WTC11 (cell line): ENCODE measurements around the gene ITPKB. TPM values are rescaled to one million over a fixed set of nuclear protein-coding genes. Genes with fewer than 3 reads are reported as not detected.

ENCODE experiments used
- ATAC-seq: fragments of 200-7000 bp; cut with Tn5 transposase; 2 replicates; pipeline ENCODE4 v1.10.0; 2021; ENCODE audit warnings: mild to moderate bottlenecking, moderate library complexity
- CTCF ChIA-PET: fragments of 300-600 bp; sonication (Branson Sonifier 250); formaldehyde crosslinking; loops from one replicate; lab custom pipeline; 2021; ENCODE audit warnings: antibody characterized with exemption; lab: Charles Lee
- POLR2A ChIA-PET: fragments of 350-600 bp; sonication (Branson Sonifier 250); formaldehyde crosslinking; loops from one replicate; lab custom pipeline; 2021; ENCODE audit warnings: antibody characterized with exemption; lab: Charles Lee
- DNase-seq: peaks from one replicate; pipeline ENCODE4 v3.0.0; 2021; ENCODE audit warnings: low spot score
- H3K27ac Mint-ChIP-seq: 2 replicates; pipeline ENCODE4 v1.8.0; 2021; ENCODE audit warnings: mixed read lengths
- H3K27me3 Mint-ChIP-seq: 2 replicates; pipeline ENCODE4 v1.8.0; 2021; ENCODE audit warnings: low read depth, mild to moderate bottlenecking, moderate library complexity, mixed read lengths
- H3K36me3 Mint-ChIP-seq: 2 replicates; pipeline ENCODE4 v1.8.0; 2021; ENCODE audit warnings: mixed read lengths
- H3K4me1 Mint-ChIP-seq: 2 replicates; pipeline ENCODE4 v1.8.0; 2022; ENCODE audit warnings: mixed read lengths
- H3K4me3 Mint-ChIP-seq: 2 replicates; pipeline ENCODE4 v1.8.0; 2021; ENCODE audit warnings: mild to moderate bottlenecking, moderate library complexity, mixed read lengths
- H3K9me3 Mint-ChIP-seq: 2 replicates; pipeline ENCODE4 v1.8.0; 2021; ENCODE audit warnings: mixed read lengths
- ATF3 ChIP-seq: sonication (generic); formaldehyde crosslinking; conservative IDR thresholded peaks from 2 replicates; pipeline ENCODE4 v1.8.1; 2022; ENCODE audit warnings: mild to moderate bottlenecking, missing genetic modification reagents
- FOXJ3 ChIP-seq: sonication (generic); formaldehyde crosslinking; IDR thresholded peaks from 2 replicates; pipeline ENCODE4 v1.9.0; 2021; ENCODE audit warnings: missing genetic modification reagents, mild to moderate bottlenecking, borderline replicate concordance
- MYBL2 ChIP-seq: sonication (generic); formaldehyde crosslinking; IDR thresholded peaks from 2 replicates; pipeline ENCODE4 v1.8.1; 2023; ENCODE audit warnings: mild to moderate bottlenecking, moderate library complexity, missing genetic modification reagents
- NFE2L1 ChIP-seq: sonication (generic); formaldehyde crosslinking; IDR thresholded peaks from 2 replicates; pipeline ENCODE4 v1.8.1; 2023; ENCODE audit warnings: missing genetic modification reagents
- NFYB ChIP-seq: sonication (generic); formaldehyde crosslinking; conservative IDR thresholded peaks from 2 replicates; pipeline ENCODE4 v1.8.0; 2022; ENCODE audit warnings: low read depth, missing genetic modification reagents
- RELA ChIP-seq: sonication (generic); formaldehyde crosslinking; IDR thresholded peaks from 2 replicates; pipeline ENCODE4 v1.8.1; 2022; ENCODE audit warnings: missing genetic modification reagents, mild to moderate bottlenecking, borderline replicate concordance
- SMAD3 ChIP-seq: sonication (generic); formaldehyde crosslinking; IDR thresholded peaks from 2 replicates; pipeline ENCODE4 v1.8.0; 2022; ENCODE audit warnings: missing genetic modification reagents, mild to moderate bottlenecking, borderline replicate concordance
- SOX15 ChIP-seq: fragments of 250-450 bp; sonication (Bioruptor Pico); IDR thresholded peaks from 2 replicates; pipeline ENCODE4 v1.9.0; 2021; ENCODE audit warnings: mild to moderate bottlenecking
- TEAD1 ChIP-seq: sonication (generic); formaldehyde crosslinking; IDR thresholded peaks from 2 replicates; pipeline ENCODE4 v1.8.0; 2022; ENCODE audit warnings: mild to moderate bottlenecking, missing genetic modification reagents
- TP53 ChIP-seq: sonication (generic); formaldehyde crosslinking; IDR thresholded peaks from 2 replicates; pipeline ENCODE4 v1.8.1; 2023; ENCODE audit warnings: mild to moderate bottlenecking, missing genetic modification reagents
- ZBTB43 ChIP-seq: sonication (generic); formaldehyde crosslinking; IDR thresholded peaks from 2 replicates; pipeline ENCODE4 v1.8.1; 2023; ENCODE audit warnings: mild to moderate bottlenecking, missing genetic modification reagents
- ZNF232 ChIP-seq: sonication (generic); formaldehyde crosslinking; IDR thresholded peaks from 2 replicates; pipeline ENCODE4 v1.8.0; 2022; ENCODE audit warnings: mild to moderate bottlenecking, missing genetic modification reagents
- ZNF425 ChIP-seq: fragments of 250-450 bp; sonication (Bioruptor Pico); conservative IDR thresholded peaks from 2 replicates; pipeline ENCODE4 v1.9.0; 2021; ENCODE audit warnings: mild to moderate bottlenecking
- total RNA-seq: library from RNA; stranded (reverse); gene quantifications from 3 replicates; pipeline ENCODE4 v1.2.3, GENCODE V29; 2021
- TF ChIP-seq, protein P1 (sequence below): sonication (generic); formaldehyde crosslinking; IDR thresholded peaks from 2 replicates; pipeline ENCODE4 v1.8.1; 2022; ENCODE audit warnings: low read depth, missing genetic modification reagents, borderline replicate concordance
- TF ChIP-seq, protein P2 (sequence below): fragments of 250-450 bp; sonication (Bioruptor Pico); IDR thresholded peaks from 2 replicates; pipeline ENCODE4 v2.1.2; 2022; ENCODE audit warnings: mild to moderate bottlenecking, moderate library complexity
- TF ChIP-seq, protein P3 (sequence below): sonication (generic); formaldehyde crosslinking; IDR thresholded peaks from 2 replicates; pipeline ENCODE4 v1.8.1; 2023; ENCODE audit warnings: mild to moderate bottlenecking, missing genetic modification reagents
- TF ChIP-seq, protein P4 (sequence below): sonication (generic); formaldehyde crosslinking; IDR thresholded peaks from 2 replicates; pipeline ENCODE4 v1.8.1; 2022; ENCODE audit warnings: mild to moderate bottlenecking, moderate library complexity, missing genetic modification reagents
- TF ChIP-seq, protein P5 (sequence below): sonication (generic); formaldehyde crosslinking; IDR thresholded peaks from 2 replicates; pipeline ENCODE4 v1.8.0; 2022; ENCODE audit warnings: mild to moderate bottlenecking, missing genetic modification reagents

Gene ITPKB
- total RNA-seq, 1 experiment from 2014 or later = 15.6 TPM

DNA sequence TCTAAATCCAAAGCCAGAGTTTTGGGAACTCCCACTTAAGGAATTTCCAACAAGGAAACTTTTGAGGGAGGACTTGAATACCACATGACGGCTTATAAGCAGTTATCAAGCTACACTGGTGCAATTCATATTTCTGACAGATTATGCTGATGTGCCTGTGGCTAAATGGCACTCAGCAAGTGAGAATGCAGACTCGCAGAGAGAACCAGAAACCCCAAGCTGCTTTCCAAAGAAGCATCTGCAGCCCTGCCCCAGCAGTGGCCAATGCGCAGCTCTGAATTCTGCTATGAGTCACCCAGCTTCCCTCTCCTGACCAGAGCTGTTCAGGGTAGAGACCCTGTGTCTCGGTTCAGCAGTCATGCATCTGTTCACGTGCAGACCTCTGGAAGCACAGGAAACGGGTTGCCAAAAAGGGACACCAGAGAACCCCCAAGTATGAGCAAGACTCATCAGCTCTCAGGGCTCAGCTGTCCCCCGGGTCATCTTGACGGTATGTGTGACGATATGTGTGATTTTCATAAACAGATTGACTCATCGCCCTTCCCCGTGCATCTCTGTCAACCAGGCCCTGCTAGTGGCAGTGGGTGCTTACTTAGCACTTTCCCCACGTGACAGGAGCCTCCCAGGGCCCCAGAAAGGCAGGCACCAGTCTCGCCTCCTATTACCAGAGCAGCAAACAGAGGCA lies 76.3 kb downstream of the ITPKB start (continued):
- no peak for TF ChIP-seq MYBL2
- TF ChIP-seq, protein P1, sequence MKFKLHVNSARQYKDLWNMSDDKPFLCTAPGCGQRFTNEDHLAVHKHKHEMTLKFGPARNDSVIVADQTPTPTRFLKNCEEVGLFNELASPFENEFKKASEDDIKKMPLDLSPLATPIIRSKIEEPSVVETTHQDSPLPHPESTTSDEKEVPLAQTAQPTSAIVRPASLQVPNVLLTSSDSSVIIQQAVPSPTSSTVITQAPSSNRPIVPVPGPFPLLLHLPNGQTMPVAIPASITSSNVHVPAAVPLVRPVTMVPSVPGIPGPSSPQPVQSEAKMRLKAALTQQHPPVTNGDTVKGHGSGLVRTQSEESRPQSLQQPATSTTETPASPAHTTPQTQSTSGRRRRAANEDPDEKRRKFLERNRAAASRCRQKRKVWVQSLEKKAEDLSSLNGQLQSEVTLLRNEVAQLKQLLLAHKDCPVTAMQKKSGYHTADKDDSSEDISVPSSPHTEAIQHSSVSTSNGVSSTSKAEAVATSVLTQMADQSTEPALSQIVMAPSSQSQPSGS (CRISPR knock-in tag) = no peak
- no peak for TF ChIP-seq FOXJ3 (CRISPR knock-in tag)
- TF ChIP-seq ZNF232 (CRISPR knock-in tag) = no peak
- no peak for TF ChIP-seq ATF3 (CRISPR knock-in tag)

GRCh38 chr1:226661965-226662364 lies 77.1 kb downstream of the ITPKB start:
- no peaks in the 10 kb centered on the region; the same call in 1 of the 2 replicates for H3K27me3 Mint-ChIP-seq
- no peaks in the 10 kb centered on the region for H3K36me3 Mint-ChIP-seq
- no peak for TF ChIP-seq NFYB
- TF ChIP-seq ZNF425 (CRISPR knock-in tag) = no peak
- TF ChIP-seq TEAD1 (CRISPR knock-in tag) = no peak
- TF ChIP-seq RELA = no peak
- TF ChIP-seq, protein P2, sequence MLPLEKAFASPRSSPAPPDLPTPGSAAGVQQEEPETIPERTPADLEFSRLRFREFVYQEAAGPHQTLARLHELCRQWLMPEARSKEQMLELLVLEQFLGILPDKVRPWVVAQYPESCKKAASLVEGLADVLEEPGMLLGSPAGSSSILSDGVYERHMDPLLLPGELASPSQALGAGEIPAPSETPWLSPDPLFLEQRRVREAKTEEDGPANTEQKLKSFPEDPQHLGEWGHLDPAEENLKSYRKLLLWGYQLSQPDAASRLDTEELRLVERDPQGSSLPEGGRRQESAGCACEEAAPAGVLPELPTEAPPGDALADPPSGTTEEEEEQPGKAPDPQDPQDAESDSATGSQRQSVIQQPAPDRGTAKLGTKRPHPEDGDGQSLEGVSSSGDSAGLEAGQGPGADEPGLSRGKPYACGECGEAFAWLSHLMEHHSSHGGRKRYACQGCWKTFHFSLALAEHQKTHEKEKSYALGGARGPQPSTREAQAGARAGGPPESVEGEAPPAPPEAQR = no peak
- no peak for TF ChIP-seq ZBTB43
- TF ChIP-seq, protein P3, sequence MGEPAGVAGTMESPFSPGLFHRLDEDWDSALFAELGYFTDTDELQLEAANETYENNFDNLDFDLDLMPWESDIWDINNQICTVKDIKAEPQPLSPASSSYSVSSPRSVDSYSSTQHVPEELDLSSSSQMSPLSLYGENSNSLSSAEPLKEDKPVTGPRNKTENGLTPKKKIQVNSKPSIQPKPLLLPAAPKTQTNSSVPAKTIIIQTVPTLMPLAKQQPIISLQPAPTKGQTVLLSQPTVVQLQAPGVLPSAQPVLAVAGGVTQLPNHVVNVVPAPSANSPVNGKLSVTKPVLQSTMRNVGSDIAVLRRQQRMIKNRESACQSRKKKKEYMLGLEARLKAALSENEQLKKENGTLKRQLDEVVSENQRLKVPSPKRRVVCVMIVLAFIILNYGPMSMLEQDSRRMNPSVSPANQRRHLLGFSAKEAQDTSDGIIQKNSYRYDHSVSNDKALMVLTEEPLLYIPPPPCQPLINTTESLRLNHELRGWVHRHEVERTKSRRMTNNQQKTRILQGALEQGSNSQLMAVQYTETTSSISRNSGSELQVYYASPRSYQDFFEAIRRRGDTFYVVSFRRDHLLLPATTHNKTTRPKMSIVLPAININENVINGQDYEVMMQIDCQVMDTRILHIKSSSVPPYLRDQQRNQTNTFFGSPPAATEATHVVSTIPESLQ (CRISPR knock-in tag) = no peak
- TF ChIP-seq TP53 (CRISPR knock-in tag) = no peak
- TF ChIP-seq, protein P4, sequence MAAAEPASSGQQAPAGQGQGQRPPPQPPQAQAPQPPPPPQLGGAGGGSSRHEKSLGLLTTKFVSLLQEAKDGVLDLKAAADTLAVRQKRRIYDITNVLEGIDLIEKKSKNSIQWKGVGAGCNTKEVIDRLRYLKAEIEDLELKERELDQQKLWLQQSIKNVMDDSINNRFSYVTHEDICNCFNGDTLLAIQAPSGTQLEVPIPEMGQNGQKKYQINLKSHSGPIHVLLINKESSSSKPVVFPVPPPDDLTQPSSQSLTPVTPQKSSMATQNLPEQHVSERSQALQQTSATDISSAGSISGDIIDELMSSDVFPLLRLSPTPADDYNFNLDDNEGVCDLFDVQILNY (CRISPR knock-in tag) = no peak
- no peak for TF ChIP-seq NFE2L1 (CRISPR knock-in tag)
- TF ChIP-seq, protein P5, sequence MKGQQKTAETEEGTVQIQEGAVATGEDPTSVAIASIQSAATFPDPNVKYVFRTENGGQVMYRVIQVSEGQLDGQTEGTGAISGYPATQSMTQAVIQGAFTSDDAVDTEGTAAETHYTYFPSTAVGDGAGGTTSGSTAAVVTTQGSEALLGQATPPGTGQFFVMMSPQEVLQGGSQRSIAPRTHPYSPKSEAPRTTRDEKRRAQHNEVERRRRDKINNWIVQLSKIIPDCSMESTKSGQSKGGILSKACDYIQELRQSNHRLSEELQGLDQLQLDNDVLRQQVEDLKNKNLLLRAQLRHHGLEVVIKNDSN = no peak
- no peak for TF ChIP-seq MYBL2
- TF ChIP-seq SMAD3 (CRISPR knock-in tag) = no peak
- no peak for TF ChIP-seq SOX15 (CRISPR knock-in tag)
- H3K27ac Mint-ChIP-seq = no peak overlapping the region
- no peak; the same call in 1 of the 2 replicates for ATAC-seq
- no peak overlapping the region for H3K4me3 Mint-ChIP-seq
- CTCF ChIA-PET = interaction anchor here (1.0 to 1.8 kb wide), 6 partner anchors 8 to 50 kb away, joined by 3 to 7 read pairs (median 5); no protein-coding TSS in a partner anchor
- H3K9me3 Mint-ChIP-seq = no peaks in the 10 kb centered on the region
- no peak for DNase-seq
- H3K4me1 Mint-ChIP-seq = peaks cover 64% of the 10 kb centered on the region
- POLR2A ChIA-PET = interaction anchor here (0.7 kb wide), 1 partner anchor 18 kb away, joined by 3 read pairs; no protein-coding TSS in a partner anchor
